HEK293 (cell line): Measurements from ENCODE around the gene WNT9B.
A peak's percentile ranks its signal among the peaks of the same experiment; 100 is the strongest.
"Not testable (repeated sequence)": the region's sequence is repeated elsewhere in the genome, so short reads cannot be mapped to it uniquely, and the experiment has no call there.

ENCODE experiments used
- CTCF ChIA-PET: fragments of 350-600 bp; formaldehyde crosslinking; extraction: SDS; loops from one replicate; lab custom pipeline; 2021; ENCODE audit warnings: antibody characterized with exemption; lab: Yijun Ruan, JAX
- POLR2A ChIA-PET: fragments of 300-600 bp; formaldehyde crosslinking; extraction: SDS; loops from one replicate; lab custom pipeline; 2020; ENCODE audit warnings: antibody characterized with exemption, inconsistent platforms; lab: Yijun Ruan, JAX
- H3K27ac ChIP-seq: fragments of 200-500 bp; sonication (Bioruptor generic); 2 replicates; pipeline ENCODE4 v1.5.1; 2014; ENCODE audit warnings: low read depth, low read length, control low read depth, inconsistent platforms; ENCODE audit errors: extremely low read depth
- H3K36me3 ChIP-seq, 2 experiments: fragments of 200-500 bp in 1 of 2; sonication (Bioruptor generic) in 1 of 2; 1 replicate in 1 of 2; 2 replicates in 1 of 2; pipeline ENCODE4 v1.5.1; 2014 to 2017; ENCODE audit warnings: inconsistent platforms in 2 of 2, low read length in 2 of 2; ENCODE audit not compliant: control insufficient read depth in 2 of 2, insufficient read depth in 1 of 2
- H3K4me1 ChIP-seq: fragments of 200-500 bp; sonication (Bioruptor generic); 2 replicates; pipeline ENCODE4 v1.5.1; 2014; ENCODE audit warnings: mild to moderate bottlenecking, low read length, inconsistent platforms; ENCODE audit not compliant: control insufficient read depth, insufficient read depth
- H3K4me3 ChIP-seq: 2 replicates; pipeline ENCODE4 v1.5.1; 2011; ENCODE audit warnings: low read depth, mild to moderate bottlenecking, control low read depth, low read length, moderate library complexity
- H3K9me3 ChIP-seq: fragments of 200-500 bp; sonication (Bioruptor generic); 2 replicates; pipeline ENCODE4 v1.5.1; 2014; ENCODE audit warnings: low read depth, low read length, inconsistent platforms; ENCODE audit not compliant: control insufficient read depth, insufficient read depth
- BCL11A ChIP-seq: fragments of 450-650 bp; formaldehyde crosslinking; IDR thresholded peaks from 2 replicates; pipeline ENCODE4 v1.5.1; 2016; ENCODE audit warnings: low read depth, missing biosample characterization, missing genetic modification characterization
- EGR2 ChIP-seq: fragments of 450-650 bp; formaldehyde crosslinking; IDR thresholded peaks from 2 replicates; pipeline ENCODE4 v1.5.1; 2016; ENCODE audit warnings: low read depth, missing biosample characterization, missing genetic modification characterization
- HIC1 ChIP-seq: fragments of 450-650 bp; formaldehyde crosslinking; IDR thresholded peaks from 2 replicates; pipeline ENCODE4 v1.5.1; 2016; ENCODE audit warnings: missing biosample characterization, missing genetic modification characterization
- PATZ1 ChIP-seq: fragments of 450-650 bp; formaldehyde crosslinking; IDR thresholded peaks from 2 replicates; pipeline ENCODE4 v1.5.1; 2016; ENCODE audit warnings: missing biosample characterization, missing genetic modification characterization
- WT1 ChIP-seq: fragments of 450-650 bp; formaldehyde crosslinking; IDR thresholded peaks from 2 replicates; pipeline ENCODE4 v1.5.1; 2016; ENCODE audit warnings: missing biosample characterization, missing genetic modification characterization
- ZBTB44 ChIP-seq: fragments of 450-650 bp; IDR thresholded peaks from 2 replicates; pipeline ENCODE4 v1.5.1; 2018; ENCODE audit warnings: missing biosample characterization, mild to moderate bottlenecking, missing genetic modification characterization
- ZNF140 ChIP-seq: fragments of 450-650 bp; formaldehyde crosslinking; IDR thresholded peaks from 2 replicates; pipeline ENCODE4 v1.5.1; 2016; ENCODE audit warnings: missing biosample characterization, missing genetic modification characterization
- ZNF146 ChIP-seq: fragments of 450-650 bp; formaldehyde crosslinking; IDR thresholded peaks from 2 replicates; pipeline ENCODE4 v1.5.1; 2016; ENCODE audit warnings: missing biosample characterization, missing genetic modification characterization
- ZNF174 ChIP-seq: fragments of 450-650 bp; formaldehyde crosslinking; IDR thresholded peaks from 2 replicates; pipeline ENCODE4 v1.5.0; 2017; ENCODE audit warnings: missing biosample characterization, mild to moderate bottlenecking, missing genetic modification characterization
- ZNF266 ChIP-seq: fragments of 450-650 bp; formaldehyde crosslinking; IDR thresholded peaks from 2 replicates; pipeline ENCODE4 v1.5.1; 2016; ENCODE audit warnings: missing biosample characterization, missing genetic modification characterization, low read depth
- ZNF514 ChIP-seq: fragments of 450-650 bp; formaldehyde crosslinking; IDR thresholded peaks from 2 replicates; pipeline ENCODE4 v1.5.1; 2016; ENCODE audit warnings: missing biosample characterization, missing genetic modification characterization
- ZNF549 ChIP-seq: fragments of 450-650 bp; IDR thresholded peaks from 2 replicates; pipeline ENCODE4 v1.5.1; 2018; ENCODE audit warnings: missing biosample characterization, missing genetic modification characterization, mild to moderate bottlenecking, inconsistent platforms, moderate library complexity
- ZNF621 ChIP-seq: fragments of 450-650 bp; formaldehyde crosslinking; IDR thresholded peaks from 2 replicates; pipeline ENCODE4 v1.5.1; 2017; ENCODE audit warnings: missing biosample characterization, missing genetic modification characterization
- ZNF624 ChIP-seq: fragments of 450-650 bp; formaldehyde crosslinking; IDR thresholded peaks from 2 replicates; pipeline ENCODE4 v1.5.1; 2017; ENCODE audit warnings: missing biosample characterization, missing genetic modification characterization
- ZNF654 ChIP-seq: fragments of 450-650 bp; formaldehyde crosslinking; IDR thresholded peaks from 2 replicates; pipeline ENCODE4 v1.5.1; 2016; ENCODE audit warnings: low read depth, missing biosample characterization, missing genetic modification characterization
- ZNF707 ChIP-seq: fragments of 450-650 bp; formaldehyde crosslinking; IDR thresholded peaks from 2 replicates; pipeline ENCODE4 v1.5.1; 2016; ENCODE audit warnings: missing biosample characterization, missing genetic modification characterization

Gene WNT9B

DNA sequence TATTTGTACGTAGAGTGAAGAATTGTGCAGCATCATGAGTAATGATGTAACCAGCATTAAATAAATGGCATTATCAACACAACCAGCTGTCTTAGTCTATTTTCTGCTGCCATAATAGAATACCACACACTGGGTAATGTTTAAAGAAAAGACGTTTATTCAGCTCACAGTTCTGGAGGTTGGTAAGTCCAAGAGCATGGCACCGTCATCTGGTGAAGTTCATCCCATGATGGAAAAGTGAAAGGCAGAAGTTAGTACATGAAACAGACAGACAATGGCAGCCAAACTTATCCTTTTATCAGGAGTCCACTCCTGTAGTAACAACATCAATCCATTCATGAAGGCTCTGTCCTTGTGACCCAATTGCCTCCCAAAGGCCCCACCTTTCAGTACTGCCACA is 65.2 kb downstream of the WNT9B start (continued):
- TF ChIP-seq ZNF140 (tag by site-specific recombination): no peak
- TF ChIP-seq EGR2 (tag by site-specific recombination): no peak
- no peak for TF ChIP-seq ZNF624
- TF ChIP-seq ZNF174: no peak
- no peak for TF ChIP-seq ZNF621 (tag by site-specific recombination)
- TF ChIP-seq ZNF549 (tag by site-specific recombination): no peak
- TF ChIP-seq HIC1 (tag by site-specific recombination): no peak
- TF ChIP-seq, all 188 proteins: peak for 0

DNA sequence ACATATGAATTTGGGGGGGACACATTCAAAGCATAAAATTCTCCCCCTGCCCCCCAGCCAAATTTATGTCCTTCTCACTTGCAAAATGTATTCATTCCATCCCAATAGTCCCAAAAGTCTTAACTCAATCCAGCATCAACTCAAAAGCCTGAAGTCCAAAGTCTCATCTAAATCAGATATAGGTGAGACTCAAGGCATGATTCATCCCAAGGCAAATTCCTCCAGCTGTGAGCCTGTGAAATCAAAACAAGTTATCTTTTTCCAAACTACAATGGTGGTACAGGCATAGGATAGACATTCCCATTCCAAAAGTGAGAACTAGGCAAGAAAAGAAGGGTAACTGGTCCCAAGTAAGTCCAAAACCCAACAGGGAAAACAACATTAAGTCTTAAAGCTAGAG is 65.7 kb downstream of the WNT9B start:
- Histone ChIP-seq H3K4me3 (no peak overlapping the region), H3K36me3 (no peaks in the 10 kb centered on the region), H3K27ac (no peak overlapping the region), H3K9me3 (no peaks in the 10 kb centered on the region), H3K4me1 (no peaks in the 10 kb centered on the region)
- POLR2A ChIA-PET: no interaction called here
- TF ChIP-seq ZNF707 (no peak), WT1 (no peak)
- CTCF ChIA-PET: no interaction called here

- CTCF ChIA-PET: interaction anchor here (2.8 to 3.6 kb wide), 2 partner anchors 24 to 75 kb away, joined by 7 to 23 read pairs; no protein-coding TSS in a partner anchor
- H3K27ac ChIP-seq: no peak overlapping the region
- no peaks in the 10 kb centered on the region for H3K4me1 ChIP-seq
- TF ChIP-seq BCL11A (tag by site-specific recombination) (no peak), ZNF654 (tag by site-specific recombination) (no peak), ZBTB44 (tag by site-specific recombination) (no peak), ZNF514 (no peak), ZNF266 (no peak), PATZ1 (tag by site-specific recombination) (no peak)
- no peaks in the 10 kb centered on the region for H3K36me3 ChIP-seq
- no peak overlapping the region for H3K4me3 ChIP-seq
- H3K9me3 ChIP-seq: no peaks in the 10 kb centered on the region
- POLR2A ChIA-PET: no interaction called here
Measured at GRCh38 chr17:46917516-46917915, 66.1 kb downstream of the WNT9B start.

GRCh38 chr17:46921962-46922361 is 70.6 kb downstream of the WNT9B start:
- H3K27ac ChIP-seq, POLR2A ChIA-PET, H3K36me3 ChIP-seq, H3K9me3 ChIP-seq, H3K4me1 ChIP-seq: not testable (repeated sequence)
- H3K4me3 ChIP-seq: 0 out of 2 replicates have a peak overlapping the region, but pooled peaks have one; percentile 7
- CTCF ChIA-PET: interaction anchor here (0.8 to 1.5 kb wide), 2 partner anchors 19 to 79 kb away, joined by 3 read pairs; no protein-coding TSS in a partner anchor
- TF ChIP-seq ZNF146: peak; percentile 99
